ENCODE data around the gene RAPGEF1.

DNA sequence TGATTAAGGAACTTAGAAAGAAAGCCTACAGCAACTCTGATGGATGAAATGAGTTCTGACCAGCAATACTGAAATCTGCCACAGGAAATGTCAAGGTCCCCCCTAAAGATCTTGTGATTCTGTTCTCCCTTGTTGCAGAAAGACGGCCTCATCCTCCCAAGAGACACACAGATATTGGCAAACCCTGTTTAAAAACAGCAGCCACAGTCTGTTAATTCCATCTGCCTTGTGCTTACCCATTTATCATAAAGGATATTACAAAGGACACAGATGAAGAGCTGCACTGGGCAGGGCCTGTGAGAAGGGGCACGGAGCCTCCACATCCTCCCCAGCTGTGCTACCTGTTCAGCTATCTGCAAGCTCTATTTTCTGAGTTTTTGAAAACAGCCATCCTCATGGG is 15.2 kb downstream of the RAPGEF1 start:
- TF ChIP-seq, protein P1, sequence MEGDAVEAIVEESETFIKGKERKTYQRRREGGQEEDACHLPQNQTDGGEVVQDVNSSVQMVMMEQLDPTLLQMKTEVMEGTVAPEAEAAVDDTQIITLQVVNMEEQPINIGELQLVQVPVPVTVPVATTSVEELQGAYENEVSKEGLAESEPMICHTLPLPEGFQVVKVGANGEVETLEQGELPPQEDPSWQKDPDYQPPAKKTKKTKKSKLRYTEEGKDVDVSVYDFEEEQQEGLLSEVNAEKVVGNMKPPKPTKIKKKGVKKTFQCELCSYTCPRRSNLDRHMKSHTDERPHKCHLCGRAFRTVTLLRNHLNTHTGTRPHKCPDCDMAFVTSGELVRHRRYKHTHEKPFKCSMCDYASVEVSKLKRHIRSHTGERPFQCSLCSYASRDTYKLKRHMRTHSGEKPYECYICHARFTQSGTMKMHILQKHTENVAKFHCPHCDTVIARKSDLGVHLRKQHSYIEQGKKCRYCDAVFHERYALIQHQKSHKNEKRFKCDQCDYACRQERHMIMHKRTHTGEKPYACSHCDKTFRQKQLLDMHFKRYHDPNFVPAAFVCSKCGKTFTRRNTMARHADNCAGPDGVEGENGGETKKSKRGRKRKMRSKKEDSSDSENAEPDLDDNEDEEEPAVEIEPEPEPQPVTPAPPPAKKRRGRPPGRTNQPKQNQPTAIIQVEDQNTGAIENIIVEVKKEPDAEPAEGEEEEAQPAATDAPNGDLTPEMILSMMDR (IDR thresholded peaks at IDR 0.05): no peak
- TF ChIP-seq POLR2A (IDR thresholded peaks at IDR 0.05) (no peak), POLR2AphosphoS5 (IDR thresholded peaks at IDR 0.05) (no peak)
